Mucosa of stomach (tissue), 1 donor: ENCODE measurements around the gene ADAM19.

ENCODE experiments used
- H3K27me3 ChIP-seq: one replicate; pipeline ENCODE4 v1.7.0; 2013; ENCODE audit warnings: mild to moderate bottlenecking, low read length; ENCODE audit not compliant: control insufficient read depth, insufficient read depth
- H3K36me3 ChIP-seq: one replicate; pipeline ENCODE4 v1.7.0; 2013; ENCODE audit warnings: low read length; ENCODE audit not compliant: control insufficient read depth, insufficient read depth
- H3K4me1 ChIP-seq: one replicate; pipeline ENCODE4 v1.7.0; 2013; ENCODE audit warnings: mild to moderate bottlenecking, low read length; ENCODE audit not compliant: control insufficient read depth, insufficient read depth
- H3K4me3 ChIP-seq: one replicate; pipeline ENCODE4 v1.7.0; 2013; ENCODE audit warnings: low read length
- H3K9ac ChIP-seq: one replicate; pipeline ENCODE4 v1.7.0; 2013; ENCODE audit warnings: mild to moderate bottlenecking, low read length, moderate library complexity
- H3K9me3 ChIP-seq: one replicate; pipeline ENCODE4 v1.7.0; 2013; ENCODE audit warnings: mild to moderate bottlenecking, low read length, moderate library complexity; ENCODE audit not compliant: control insufficient read depth
- donor health status: Pancreatic carcinoma.

Gene ADAM19

GRCh38 chr5:157606046-157606445 lies 30.5 kb upstream of the ADAM19 start:
- Histone ChIP-seq H3K36me3 (no peaks in the 10 kb centered on the region), H3K9me3 (no peaks in the 10 kb centered on the region), H3K9ac (no peak overlapping the region), H3K27me3 (no peaks in the 10 kb centered on the region), H3K4me3 (no peak overlapping the region), H3K4me1 (no peaks in the 10 kb centered on the region)

GRCh38 chr5:157603333-157604190 lies 28.0 kb upstream of the ADAM19 start:
- Histone ChIP-seq H3K4me1 (no peaks in the 10 kb centered on the region), H3K27me3 (no peaks in the 10 kb centered on the region), H3K9ac (no peak overlapping the region), H3K36me3 (no peaks in the 10 kb centered on the region), H3K4me3 (no peak overlapping the region), H3K9me3 (no peaks in the 10 kb centered on the region)

- no peaks in the 10 kb centered on the region for H3K27me3 ChIP-seq
- no peaks in the 10 kb centered on the region for H3K36me3 ChIP-seq
- H3K4me1 ChIP-seq, result no peaks in the 10 kb centered on the region
- H3K9ac ChIP-seq, result no peak overlapping the region
- no peaks in the 10 kb centered on the region for H3K9me3 ChIP-seq
- no peak overlapping the region for H3K4me3 ChIP-seq
These were observed 26.9 kb upstream of the ADAM19 start for GRCh38 chr5:157602505-157602904.

- no peak overlapping the region for H3K9ac ChIP-seq
- H3K4me1 ChIP-seq, result no peaks in the 10 kb centered on the region
- no peaks in the 10 kb centered on the region for H3K9me3 ChIP-seq
These were observed 24.7 kb upstream of the ADAM19 start for GRCh38 chr5:157600252-157600651.

GRCh38 chr5:157599565-157599964 lies 24.0 kb upstream of the ADAM19 start:
- H3K27me3 ChIP-seq, result no peaks in the 10 kb centered on the region
- H3K4me3 ChIP-seq, result no peak overlapping the region
- no peak overlapping the region for H3K9ac ChIP-seq
- H3K4me1 ChIP-seq, result no peaks in the 10 kb centered on the region
- H3K36me3 ChIP-seq, result no peaks in the 10 kb centered on the region
- H3K9me3 ChIP-seq, result no peaks in the 10 kb centered on the region

More at GRCh38 chr5:157600252-157600651, 24.7 kb upstream of the ADAM19 start:
- H3K36me3 ChIP-seq, result no peaks in the 10 kb centered on the region
- no peak overlapping the region for H3K4me3 ChIP-seq
- no peaks in the 10 kb centered on the region for H3K27me3 ChIP-seq

GRCh38 chr5:157598350-157598936 lies 22.9 kb upstream of the ADAM19 start:
- no peaks in the 10 kb centered on the region for H3K4me1 ChIP-seq
- no peak overlapping the region for H3K9ac ChIP-seq
- no peaks in the 10 kb centered on the region for H3K9me3 ChIP-seq
- H3K36me3 ChIP-seq, result no peaks in the 10 kb centered on the region
- H3K27me3 ChIP-seq, result no peaks in the 10 kb centered on the region
- no peak overlapping the region for H3K4me3 ChIP-seq

- H3K27me3 ChIP-seq, result no peaks in the 10 kb centered on the region
- no peaks in the 10 kb centered on the region for H3K4me1 ChIP-seq
- H3K4me3 ChIP-seq, result no peak overlapping the region
- H3K9me3 ChIP-seq, result no peaks in the 10 kb centered on the region
- no peak overlapping the region for H3K9ac ChIP-seq
- H3K36me3 ChIP-seq, result no peaks in the 10 kb centered on the region
These were observed 21.7 kb upstream of the ADAM19 start for GRCh38 chr5:157597277-157597676.

- no peaks in the 10 kb centered on the region for H3K9me3 ChIP-seq
- H3K27me3 ChIP-seq, result no peaks in the 10 kb centered on the region
- no peaks in the 10 kb centered on the region for H3K4me1 ChIP-seq
- H3K36me3 ChIP-seq, result no peaks in the 10 kb centered on the region
- H3K4me3 ChIP-seq, result no peak overlapping the region
- no peak overlapping the region for H3K9ac ChIP-seq
These were observed 20.9 kb upstream of the ADAM19 start for GRCh38 chr5:157596487-157596886.

- Histone ChIP-seq H3K36me3 (no peaks in the 10 kb centered on the region), H3K4me1 (no peaks in the 10 kb centered on the region), H3K27me3 (no peaks in the 10 kb centered on the region), H3K9me3 (no peaks in the 10 kb centered on the region), H3K9ac (no peak overlapping the region), H3K4me3 (no peak overlapping the region)
These were observed 19.3 kb upstream of the ADAM19 start for GRCh38 chr5:157594675-157595459.

GRCh38 chr5:157594257-157594656 lies 18.7 kb upstream of the ADAM19 start:
- no peaks in the 10 kb centered on the region for H3K9me3 ChIP-seq
- H3K36me3 ChIP-seq, result no peaks in the 10 kb centered on the region
- no peaks in the 10 kb centered on the region for H3K27me3 ChIP-seq

GRCh38 chr5:157593052-157593757 lies 17.6 kb upstream of the ADAM19 start:
- Histone ChIP-seq H3K27me3 (no peaks in the 10 kb centered on the region), H3K9ac (no peak overlapping the region), H3K4me1 (no peaks in the 10 kb centered on the region), H3K4me3 (no peak overlapping the region), H3K36me3 (no peaks in the 10 kb centered on the region), H3K9me3 (no peaks in the 10 kb centered on the region)

More at GRCh38 chr5:157594257-157594656, 18.7 kb upstream of the ADAM19 start:
- no peaks in the 10 kb centered on the region for H3K4me1 ChIP-seq
- H3K9ac ChIP-seq, result no peak overlapping the region
- H3K4me3 ChIP-seq, result no peak overlapping the region
